HG02763 (cell line): ENCODE results near the gene PDE7B.

Experiments
- ATAC-seq: cut with Tn5 transposase; IDR thresholded peaks from one replicate; pipeline ENCODE4 v1.9.1; 2021; ENCODE audit warnings: mild to moderate bottlenecking, moderate library complexity; ENCODE audit not compliant: unreplicated experiment

The PDE7B gene

DNA sequence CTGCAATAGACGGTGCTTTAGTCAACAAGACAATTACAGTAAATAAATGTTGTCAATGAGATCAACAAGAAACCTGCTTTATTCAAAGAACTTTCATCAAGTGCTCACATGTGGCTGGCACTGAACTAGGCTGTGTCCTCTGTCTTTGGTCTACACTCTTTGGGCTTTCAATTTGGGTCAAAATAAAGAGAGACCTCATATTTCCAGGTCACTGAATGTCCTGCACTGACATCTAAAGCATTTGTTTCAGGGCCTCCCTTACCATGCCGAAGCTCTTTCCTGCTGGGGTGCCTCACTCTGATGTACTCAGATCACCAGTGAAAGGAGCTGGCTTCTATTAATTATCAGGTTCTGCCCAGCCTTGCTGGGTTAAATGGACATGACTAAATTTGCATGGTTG lies 32.0 kb downstream of the PDE7B start:
- no peak for ATAC-seq

DNA sequence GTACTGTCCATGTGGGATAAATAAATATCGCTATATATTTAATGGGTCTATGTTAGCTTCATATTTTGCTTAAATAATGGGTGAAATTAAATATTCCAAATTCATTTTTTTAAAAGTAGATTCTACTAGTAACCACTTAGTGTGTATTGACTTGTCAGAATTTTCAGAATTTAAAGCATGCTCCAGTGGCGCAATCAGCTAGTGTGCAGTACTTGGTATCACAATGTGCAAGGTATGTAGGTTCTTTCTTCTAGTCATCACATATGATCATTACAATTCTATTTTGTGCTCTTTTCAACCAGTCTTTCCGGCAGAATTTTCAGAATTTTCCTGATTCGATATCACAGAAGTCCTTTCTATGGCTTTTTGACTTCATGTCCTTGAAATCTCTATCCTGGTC lies 32.6 kb downstream of the PDE7B start:
- ATAC-seq = no peak

DNA sequence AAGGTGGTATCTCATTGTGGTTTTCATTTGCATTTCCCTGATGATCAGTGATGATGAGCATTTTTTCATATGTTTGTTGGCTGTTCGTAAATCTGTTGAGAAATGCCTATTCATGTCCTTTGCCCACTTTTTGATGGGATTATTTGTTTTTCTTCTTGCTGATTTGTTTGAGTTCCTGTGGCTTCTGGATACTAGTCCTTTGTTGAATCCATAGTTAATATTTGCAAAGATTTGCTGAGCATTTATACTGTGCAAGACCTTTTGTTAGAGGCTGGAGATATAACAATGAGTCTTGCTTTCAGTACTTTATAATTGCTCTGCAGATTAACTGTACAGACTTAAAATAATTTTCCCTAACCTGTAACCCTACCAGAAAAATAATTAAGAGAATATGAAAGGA lies 35.6 kb downstream of the PDE7B start:
- ATAC-seq = no peak

DNA sequence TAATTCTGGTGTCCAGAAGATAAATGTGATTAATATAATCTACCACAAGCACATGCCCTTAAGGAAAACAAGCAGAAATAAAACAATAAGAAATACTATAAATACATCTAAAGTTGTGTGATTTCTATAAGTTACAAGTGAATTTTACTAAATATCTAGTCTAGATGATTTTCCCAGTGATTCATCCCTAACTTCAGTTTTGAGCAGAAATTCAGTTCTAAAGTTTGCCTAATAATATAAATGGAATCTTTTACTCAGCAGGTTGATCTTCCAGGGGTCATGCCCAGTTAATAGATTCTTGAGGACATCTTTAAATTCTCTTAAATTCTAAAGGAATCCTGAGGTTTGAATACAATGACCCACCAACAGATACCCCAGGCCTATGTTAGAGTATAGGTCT lies 37.3 kb downstream of the PDE7B start:
- ATAC-seq = no peak

DNA sequence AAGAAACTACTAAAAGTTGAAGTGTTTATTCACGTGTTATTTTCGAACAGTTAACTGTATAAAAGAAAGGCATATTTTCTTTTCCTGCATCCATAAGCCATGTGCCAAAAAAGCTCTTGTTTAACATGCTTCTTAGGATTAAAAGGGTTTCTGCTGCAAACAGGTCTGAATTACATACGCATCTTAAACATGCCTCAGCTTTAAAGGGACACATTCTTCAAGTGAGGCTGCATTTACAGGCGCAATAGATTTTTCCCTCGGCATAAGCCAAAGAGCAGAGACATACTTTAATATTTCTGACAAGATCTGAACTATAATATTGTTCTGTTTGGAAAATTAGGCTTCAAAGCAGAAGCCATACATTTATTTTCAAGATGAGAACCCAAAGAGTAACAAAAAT lies 39.4 kb downstream of the PDE7B start:
- no peak for ATAC-seq

DNA sequence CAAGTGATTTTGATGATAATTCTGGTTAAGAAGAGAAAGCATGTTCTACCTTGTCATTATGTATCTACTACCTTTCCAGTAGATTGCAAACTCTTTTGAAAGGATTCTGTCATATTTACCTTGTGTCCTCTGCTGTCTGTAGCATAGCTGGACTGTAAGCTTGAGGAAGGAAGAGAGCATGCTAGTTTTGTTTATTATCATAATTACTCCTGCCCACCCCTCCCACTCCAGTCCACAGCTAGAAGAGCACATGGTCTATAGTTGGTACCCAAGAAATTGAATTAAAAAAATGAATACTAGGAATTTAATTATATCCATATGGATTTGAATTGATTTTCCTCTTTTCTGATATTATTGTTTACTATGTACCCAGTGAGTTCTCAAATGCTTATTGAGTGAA lies 40.2 kb downstream of the PDE7B start:
- ATAC-seq = no peak

DNA sequence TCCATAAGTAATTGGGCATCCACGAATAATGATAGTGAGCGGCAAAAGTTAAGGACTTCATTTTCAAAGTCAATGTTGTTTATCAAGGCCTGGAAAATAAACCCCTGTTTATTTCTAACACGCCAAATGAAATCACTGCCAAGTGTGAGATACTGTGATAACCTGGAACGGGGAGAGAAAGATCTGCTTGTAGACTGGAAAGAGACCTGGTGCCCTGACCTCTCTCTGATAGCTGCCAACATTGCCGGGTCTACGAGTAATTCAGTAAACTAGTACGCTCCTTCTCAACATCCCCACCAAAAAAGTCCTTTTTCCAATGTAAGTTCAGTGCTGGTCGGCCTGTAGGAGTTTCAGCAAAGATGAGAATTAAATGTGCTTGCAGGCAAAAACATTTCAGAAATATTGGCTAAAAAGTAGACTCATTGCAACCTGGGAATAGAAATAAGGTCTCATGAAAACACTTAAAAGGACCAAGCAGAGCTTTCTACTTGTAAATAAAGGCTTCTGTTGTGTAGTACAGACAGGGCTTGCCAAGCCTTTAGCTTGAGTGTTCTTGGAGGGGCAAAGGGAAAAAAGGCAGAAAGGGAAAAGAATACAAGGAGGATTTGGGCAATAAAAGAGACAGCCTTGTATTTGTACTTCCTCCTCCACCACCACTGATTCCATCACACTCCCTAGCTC lies 43.9 kb downstream of the PDE7B start:
- no peak for ATAC-seq

DNA sequence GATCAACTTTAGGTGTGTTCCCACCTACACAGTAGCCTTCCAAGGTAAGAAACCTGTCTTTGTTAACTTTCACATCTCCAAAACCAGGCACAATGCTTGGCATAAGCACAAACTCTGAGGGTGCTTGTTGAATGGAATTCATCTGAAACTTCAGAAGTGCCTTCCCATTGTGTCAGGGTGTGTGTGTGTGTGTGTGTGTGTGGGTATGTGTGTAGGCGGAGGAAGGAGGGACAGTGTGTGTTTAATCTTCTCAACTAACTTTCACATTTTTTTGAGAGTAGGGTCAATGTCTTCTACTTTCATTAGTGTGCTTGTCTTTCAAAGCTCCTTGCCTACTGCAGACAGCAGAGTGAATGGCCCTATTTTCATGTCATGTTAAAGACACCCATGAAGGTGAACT lies 45.6 kb downstream of the PDE7B start:
- ATAC-seq = no peak

DNA sequence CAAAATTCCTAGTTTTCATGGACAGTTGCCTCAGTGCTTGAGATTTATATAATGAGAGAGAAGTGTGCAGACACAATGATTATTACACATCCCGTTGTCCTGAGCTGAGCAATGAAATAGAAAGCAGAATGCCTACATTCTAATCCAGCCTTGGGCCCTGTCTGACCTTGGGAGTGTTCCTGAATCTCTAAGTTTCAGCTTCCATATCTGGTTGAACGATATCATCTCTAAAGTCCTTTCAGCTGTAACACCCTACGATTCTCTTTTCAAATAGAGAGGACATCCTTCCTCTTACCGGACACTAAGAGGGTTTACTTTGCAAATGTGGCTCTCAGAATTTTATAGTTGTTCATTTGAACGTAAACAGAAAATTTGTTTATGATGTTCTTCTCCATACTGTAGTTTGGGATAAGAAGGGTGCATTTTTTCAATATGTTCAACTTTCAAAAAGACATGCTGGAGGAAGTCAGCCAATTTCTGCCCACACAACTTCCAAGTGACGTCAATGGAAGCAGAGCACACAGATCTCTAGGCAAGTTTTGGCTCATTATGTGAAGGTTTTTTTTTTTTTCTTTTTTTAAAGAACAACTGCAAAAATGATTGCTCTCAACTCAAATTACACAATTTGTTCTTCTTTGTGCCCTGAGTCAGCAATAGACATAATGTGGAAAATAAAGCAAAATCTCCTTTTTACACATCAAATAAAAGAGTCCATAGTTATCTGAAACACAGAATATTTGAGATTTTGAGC lies 50.4 kb downstream of the PDE7B start:
- no peak for ATAC-seq

DNA sequence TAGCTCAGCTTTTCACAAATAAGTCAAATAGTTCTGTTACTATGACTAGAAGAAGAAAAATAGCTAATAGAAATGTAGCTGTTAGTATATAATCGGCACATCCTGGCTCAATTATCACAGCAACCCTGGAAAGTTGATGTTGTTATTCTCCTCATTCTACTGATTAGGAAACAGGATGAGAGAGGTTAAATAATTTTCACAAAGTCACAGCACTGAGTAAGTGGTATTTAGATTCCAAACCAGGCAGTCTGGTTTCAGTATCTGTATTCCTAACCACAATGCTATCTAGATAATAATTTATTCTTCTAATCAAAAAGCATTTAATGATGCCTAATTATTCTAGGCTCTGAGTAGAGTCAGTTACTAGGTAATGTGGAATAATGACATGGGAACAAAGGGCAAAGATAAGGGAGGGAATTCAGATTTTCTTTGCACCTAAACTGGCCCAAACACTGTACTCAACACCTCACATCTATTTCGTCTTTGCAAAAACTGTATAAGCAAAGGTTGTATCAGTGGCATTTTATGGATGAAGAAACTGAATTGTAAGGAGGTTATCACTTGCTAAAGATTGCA lies 51.3 kb downstream of the PDE7B start:
- ATAC-seq = no peak

DNA sequence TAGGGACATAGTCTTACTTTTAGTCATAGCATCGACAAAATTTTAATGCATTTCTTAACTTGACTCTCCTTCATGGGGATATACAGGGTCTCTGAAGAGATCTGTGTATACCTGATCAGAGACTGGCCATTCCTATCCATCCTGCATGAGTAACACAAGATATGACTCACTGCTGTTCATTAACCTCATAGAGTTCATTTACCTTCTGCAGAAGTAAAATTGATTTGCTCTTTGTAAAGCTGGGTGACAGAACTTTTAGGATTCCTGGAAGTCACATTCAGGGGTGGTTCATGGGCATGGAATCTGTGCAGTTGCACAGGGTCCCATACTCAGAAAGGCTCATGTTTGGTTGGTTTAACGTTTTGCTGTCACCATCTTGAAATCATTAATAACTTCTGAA lies 53.2 kb downstream of the PDE7B start:
- no peak for ATAC-seq

DNA sequence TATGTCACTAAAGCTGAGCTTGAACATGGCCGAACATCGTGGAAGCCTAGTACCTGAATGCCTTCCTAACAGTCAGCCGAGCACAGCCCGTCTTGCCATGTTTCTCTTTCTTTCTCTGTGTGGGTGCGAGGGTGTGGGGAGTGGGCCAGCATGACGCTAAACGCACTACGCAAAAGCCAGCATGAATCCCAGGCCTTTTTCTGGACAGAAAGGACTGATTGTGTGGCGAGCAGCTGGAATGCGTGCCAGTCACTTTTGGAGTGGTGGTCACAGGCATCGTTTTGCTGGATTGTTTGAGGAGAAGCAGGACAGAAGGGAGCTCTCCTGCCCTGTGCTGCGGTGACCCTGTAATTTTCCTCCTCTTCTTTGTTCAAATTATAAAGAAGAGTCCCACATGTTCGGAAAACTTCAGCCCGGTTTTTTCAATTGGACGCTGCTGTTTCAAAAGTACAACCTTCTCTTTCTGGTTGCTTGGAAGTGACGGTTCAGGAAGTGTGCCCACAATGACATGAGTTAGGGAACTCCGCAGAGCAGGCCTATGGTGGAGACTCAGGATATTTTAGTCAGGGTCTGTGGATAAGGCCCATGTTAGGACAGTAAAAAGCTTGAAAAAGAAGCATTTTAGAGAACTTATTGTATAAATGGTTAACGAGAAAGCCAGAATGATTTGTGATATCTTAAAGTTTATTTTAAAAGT lies 54.3 kb downstream of the PDE7B start:
- ATAC-seq = no peak

DNA sequence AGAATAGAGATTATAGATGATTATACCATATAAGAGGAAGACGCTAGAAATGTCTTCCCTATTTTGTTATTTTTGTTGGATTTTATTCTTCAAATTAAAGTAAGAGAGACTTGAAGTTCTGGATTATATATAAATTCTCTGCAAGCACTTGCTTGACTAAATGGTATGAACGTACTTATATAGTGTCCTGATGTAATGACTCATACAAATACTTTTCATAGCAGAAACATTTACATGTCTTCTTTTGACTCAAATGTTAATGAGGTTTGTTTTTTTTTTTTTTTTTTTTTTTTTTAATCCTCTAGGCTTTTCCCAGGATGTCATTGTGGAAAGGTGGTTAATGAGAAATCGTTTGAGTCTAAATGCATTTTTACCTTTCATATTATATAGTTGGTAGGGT lies 55.0 kb downstream of the PDE7B start:
- ATAC-seq = no peak

DNA sequence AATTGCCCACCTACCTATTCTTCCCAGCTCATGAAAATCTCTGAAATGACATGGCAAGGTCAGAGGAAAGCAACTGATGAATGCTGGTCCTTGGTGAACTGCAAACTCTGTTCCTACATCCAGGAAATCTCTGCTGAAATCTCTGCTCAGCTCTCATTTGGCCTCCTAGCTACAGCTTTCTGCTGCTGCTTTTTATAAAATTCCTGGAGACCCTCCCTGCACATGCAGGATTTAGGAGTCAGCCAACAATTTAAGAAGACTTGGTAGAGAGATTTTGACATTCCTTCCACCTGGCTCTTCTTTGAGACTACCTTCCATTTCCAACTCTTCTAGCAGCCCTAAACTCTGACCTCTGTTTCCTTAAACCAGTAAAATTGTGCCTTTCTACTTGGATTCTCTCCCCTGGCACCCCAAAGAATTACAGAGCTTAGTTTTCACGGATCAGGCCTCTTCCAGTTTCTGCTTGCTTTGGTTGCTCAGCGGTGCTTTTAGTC lies 55.5 kb downstream of the PDE7B start:
- no peak for ATAC-seq

DNA sequence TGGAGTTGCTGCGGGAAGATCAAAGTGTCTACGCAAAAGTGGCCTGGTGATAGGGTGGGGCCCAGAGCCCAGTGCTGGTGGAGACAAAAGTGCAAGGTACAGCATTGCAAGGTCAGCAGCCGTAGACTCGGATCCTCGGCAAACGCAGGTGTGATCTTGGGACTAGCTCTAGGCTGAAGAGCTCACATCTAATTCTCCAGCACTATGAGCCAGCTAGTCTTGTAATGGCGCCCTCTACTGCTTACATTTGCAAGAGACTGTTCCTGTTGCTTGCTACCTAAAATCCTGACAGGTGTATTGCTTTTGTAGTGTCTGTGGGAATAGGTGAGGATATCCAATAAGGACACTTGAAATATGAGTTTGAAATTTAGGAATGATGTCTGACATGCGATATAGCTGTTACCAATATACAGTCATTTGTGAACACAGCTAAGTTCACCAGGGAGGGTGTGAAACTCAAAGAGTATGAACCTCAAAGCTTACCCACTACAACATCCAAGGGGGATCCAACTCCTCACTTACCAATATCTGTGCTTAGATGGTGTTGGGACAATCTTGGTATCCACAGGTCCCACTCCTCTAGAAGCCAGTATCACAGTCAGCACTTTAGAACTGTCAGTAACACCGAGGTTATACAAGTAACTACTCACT lies 58.4 kb downstream of the PDE7B start:
- peak; percentile 78 for ATAC-seq

DNA sequence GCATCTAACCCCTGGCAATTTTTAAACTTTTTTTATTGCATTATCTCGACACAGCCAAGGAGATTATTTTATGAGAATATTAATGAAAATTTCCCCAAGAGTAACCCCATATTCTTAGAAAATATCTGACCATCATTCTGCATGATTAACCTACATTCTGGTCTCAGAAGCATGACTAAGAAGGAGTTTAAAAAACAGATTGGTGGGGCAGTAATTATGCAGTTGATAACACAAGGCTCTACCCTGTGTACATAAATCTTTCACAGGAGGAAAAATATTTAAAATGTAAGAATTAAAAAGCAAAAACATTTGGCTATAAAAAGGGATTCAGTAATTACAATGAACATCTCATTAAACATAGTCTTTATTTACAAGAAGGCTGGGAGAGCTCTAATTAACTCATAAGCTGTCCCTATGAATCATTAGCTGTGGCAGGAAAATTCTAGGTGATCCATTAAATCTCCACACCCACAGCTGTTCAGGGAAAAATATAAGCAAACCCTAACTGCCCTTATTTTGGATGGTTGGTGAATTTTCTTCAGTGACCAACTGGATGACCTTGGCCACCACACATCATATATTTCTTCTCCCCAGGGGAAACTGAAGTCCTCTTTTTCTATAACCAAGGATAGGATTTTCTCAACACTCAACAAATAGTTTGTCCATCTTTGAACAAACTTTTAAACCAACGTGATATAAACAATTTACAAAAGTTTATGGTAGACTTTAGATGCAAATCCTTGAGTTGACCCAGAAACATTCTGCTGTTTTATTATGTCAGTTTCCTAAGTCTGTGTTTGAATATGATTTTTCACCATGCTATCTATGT lies 59.5 kb downstream of the PDE7B start:
- no peak for ATAC-seq

DNA sequence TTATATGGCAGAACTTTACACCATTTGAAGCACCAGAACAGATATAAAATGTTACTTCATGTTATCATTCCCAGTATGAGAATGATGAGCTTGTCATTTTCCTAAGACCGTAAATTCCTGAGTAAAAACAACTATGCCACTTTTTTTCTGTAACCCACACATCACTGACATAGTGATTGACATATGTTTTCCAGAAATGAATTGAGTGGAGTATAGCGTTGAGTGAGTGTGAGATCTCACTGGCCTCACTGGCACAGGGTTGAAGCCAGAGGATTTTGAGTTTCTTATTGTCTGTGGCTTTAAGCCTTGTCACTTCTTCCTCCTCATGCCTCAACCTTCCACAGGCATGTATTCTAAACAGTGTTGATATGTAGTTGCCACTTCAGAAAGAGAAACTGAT lies 62.3 kb downstream of the PDE7B start:
- no peak for ATAC-seq

DNA sequence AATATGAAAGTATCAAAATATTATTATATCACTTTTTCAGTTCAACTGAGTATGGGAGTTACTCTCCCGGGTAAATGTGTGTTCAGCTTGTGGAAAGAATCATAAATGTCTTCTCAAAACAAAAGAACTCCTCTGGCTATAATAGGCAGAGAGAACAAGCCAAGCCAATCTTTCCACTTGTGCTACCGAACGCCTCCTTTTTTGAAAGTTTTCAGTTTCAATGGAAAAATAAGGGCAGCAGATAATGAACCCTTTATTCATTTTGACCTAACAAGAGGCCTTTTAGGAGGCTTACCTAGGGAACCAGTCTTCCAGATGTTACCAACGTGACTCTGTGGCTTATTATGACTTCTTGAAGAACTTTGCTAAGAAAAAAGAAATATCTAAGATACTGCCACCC lies 67.5 kb downstream of the PDE7B start:
- no peak for ATAC-seq

DNA sequence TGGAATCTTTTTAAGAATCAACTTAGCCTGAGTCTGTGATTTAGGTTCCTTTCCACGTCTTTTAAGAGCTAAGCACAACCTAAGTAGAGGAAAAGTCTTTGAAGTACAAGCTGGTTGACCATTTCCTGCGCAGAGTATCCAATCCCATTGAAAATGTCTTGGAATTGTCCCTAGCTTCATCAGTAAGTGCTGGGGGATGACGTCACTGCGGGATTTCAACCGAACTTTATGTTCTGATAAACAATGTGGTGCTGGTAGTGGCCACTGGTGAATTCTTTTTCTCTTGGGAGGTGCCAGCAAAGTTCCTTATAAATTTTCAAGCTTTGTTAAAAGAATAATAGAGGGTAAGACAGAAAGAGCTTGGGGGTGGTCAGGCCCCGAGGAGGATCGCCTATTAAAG lies 69.2 kb downstream of the PDE7B start:
- ATAC-seq = no peak

DNA sequence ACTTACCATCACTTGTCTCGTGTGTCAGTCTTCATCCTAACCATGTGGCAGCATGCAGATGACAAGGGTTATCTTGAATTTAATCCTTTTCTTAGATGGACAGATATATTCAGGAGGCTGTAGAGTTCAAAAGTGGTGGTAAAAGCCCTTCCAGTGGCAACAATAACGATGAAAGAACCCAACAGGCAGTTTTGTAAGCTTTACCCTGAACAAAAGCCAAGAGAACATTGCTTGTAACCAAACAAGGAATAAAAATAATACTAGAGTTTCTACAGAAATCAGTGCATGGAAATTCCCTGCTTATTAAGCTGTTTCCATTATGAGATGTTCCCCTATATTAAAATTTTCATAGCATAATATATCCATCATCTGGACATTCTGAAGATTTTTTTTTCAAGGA lies 69.7 kb downstream of the PDE7B start:
- no peak for ATAC-seq
